Measurements from ENCODE around the gene SPATA16. TPM values are rescaled to one million over a fixed set of nuclear protein-coding genes. Genes with fewer than 3 reads are reported as not detected.
"Not testable (repeated sequence)": the region's sequence is repeated elsewhere in the genome, so short reads cannot be mapped to it uniquely, and the experiment has no call there.

SPATA16 gene
- total RNA-seq, 2 experiments from 2014 or later: not detected

- no peaks in the 10 kb centered on the region for H3K9me3 Mint-ChIP-seq
- CTCF ChIA-PET: no interaction called here
- H3K27me3 Mint-ChIP-seq (ENCODE audit: low read depth): no peaks in the 10 kb centered on the region
- H3K4me3 Mint-ChIP-seq: no peak overlapping the region
- DNase-seq: no peak
- H3K4me1 Mint-ChIP-seq (ENCODE audit: low read depth): no peaks in the 10 kb centered on the region
- H3K27ac Mint-ChIP-seq: no peak overlapping the region
- H3K36me3 Mint-ChIP-seq (ENCODE audit: low read depth): no peaks in the 10 kb centered on the region
- intact Hi-C loops (cut with micrococcal nuclease): loop anchor here (5.0 kb wide), 1 partner anchor 209 kb away; no protein-coding TSS in a partner anchor
Observed at GRCh38 chr3:173045770-173046382, 95.2 kb downstream of the SPATA16 start.

- H3K27me3 Mint-ChIP-seq (ENCODE audit: low read depth): no peaks in the 10 kb centered on the region
- H3K9me3 Mint-ChIP-seq: no peaks in the 10 kb centered on the region
- intact Hi-C loops (cut with micrococcal nuclease): loop anchor here (5.0 kb wide), 1 partner anchor 208 kb away; no protein-coding TSS in a partner anchor
- no peaks in the 10 kb centered on the region for H3K36me3 Mint-ChIP-seq (ENCODE audit: low read depth)
- H3K4me1 Mint-ChIP-seq (ENCODE audit: low read depth): no peaks in the 10 kb centered on the region
- CTCF ChIA-PET: no interaction called here
- no peak overlapping the region for H3K4me3 Mint-ChIP-seq
- DNase-seq: no peak
- H3K27ac Mint-ChIP-seq: no peak overlapping the region
Observed at GRCh38 chr3:173044998-173045397, 96.0 kb downstream of the SPATA16 start.

GRCh38 chr3:173043757-173044156 is 97.3 kb downstream of the SPATA16 start:
- no peaks in the 10 kb centered on the region for H3K27me3 Mint-ChIP-seq (ENCODE audit: low read depth)
- CTCF ChIA-PET: no interaction called here
- no peak overlapping the region for H3K27ac Mint-ChIP-seq
- H3K36me3 Mint-ChIP-seq (ENCODE audit: low read depth): no peaks in the 10 kb centered on the region
- no peaks in the 10 kb centered on the region for H3K9me3 Mint-ChIP-seq
- no peak overlapping the region for H3K4me3 Mint-ChIP-seq
- no peaks in the 10 kb centered on the region for H3K4me1 Mint-ChIP-seq (ENCODE audit: low read depth)
- DNase-seq: no peak
- intact Hi-C loops (cut with micrococcal nuclease): no loop called here

- H3K27ac Mint-ChIP-seq: no peak overlapping the region
Observed at GRCh38 chr3:173038484-173038871, 102.6 kb downstream of the SPATA16 start.

GRCh38 chr3:173037840-173038483 is 103.1 kb downstream of the SPATA16 start:
- intact Hi-C loops (cut with micrococcal nuclease): no loop called here
- Mint-ChIP-seq H3K36me3 (ENCODE audit: low read depth) (no peaks in the 10 kb centered on the region), H3K27me3 (ENCODE audit: low read depth) (no peaks in the 10 kb centered on the region), H3K27ac (no peak overlapping the region), H3K4me1 (ENCODE audit: low read depth) (no peaks in the 10 kb centered on the region), H3K4me3 (no peak overlapping the region), H3K9me3 (no peaks in the 10 kb centered on the region)
- CTCF ChIA-PET: no interaction called here
- no peak for DNase-seq

More at GRCh38 chr3:173038484-173038871, 102.6 kb downstream of the SPATA16 start:
- DNase-seq: no peak
- Mint-ChIP-seq H3K4me3 (no peak overlapping the region), H3K27me3 (ENCODE audit: low read depth) (no peaks in the 10 kb centered on the region), H3K4me1 (ENCODE audit: low read depth) (no peaks in the 10 kb centered on the region), H3K9me3 (no peaks in the 10 kb centered on the region), H3K36me3 (ENCODE audit: low read depth) (no peaks in the 10 kb centered on the region)
- CTCF ChIA-PET: no interaction called here
- intact Hi-C loops (cut with micrococcal nuclease): no loop called here

- no peak overlapping the region for H3K27ac Mint-ChIP-seq
- H3K36me3 Mint-ChIP-seq (ENCODE audit: low read depth): no peaks in the 10 kb centered on the region
- H3K4me3 Mint-ChIP-seq: no peak overlapping the region
- H3K4me1 Mint-ChIP-seq (ENCODE audit: low read depth): no peaks in the 10 kb centered on the region
- no peaks in the 10 kb centered on the region for H3K27me3 Mint-ChIP-seq (ENCODE audit: low read depth)
- no peak for DNase-seq
- CTCF ChIA-PET: interaction anchor here (0.6 kb wide), 1 partner anchor 10 kb away, joined by 4 read pairs; no protein-coding TSS in a partner anchor
- intact Hi-C loops (cut with micrococcal nuclease): no loop called here
- H3K9me3 Mint-ChIP-seq: no peaks in the 10 kb centered on the region
Observed at GRCh38 chr3:173030273-173030672, 110.8 kb downstream of the SPATA16 start.

- Mint-ChIP-seq H3K27me3 (ENCODE audit: low read depth) (no peaks in the 10 kb centered on the region), H3K4me3 (no peak overlapping the region), H3K27ac (no peak overlapping the region), H3K9me3 (no peaks in the 10 kb centered on the region), H3K36me3 (ENCODE audit: low read depth) (no peaks in the 10 kb centered on the region), H3K4me1 (ENCODE audit: low read depth) (no peaks in the 10 kb centered on the region)
- intact Hi-C loops (cut with micrococcal nuclease): no loop called here
- DNase-seq: no peak
- CTCF ChIA-PET: no interaction called here
Observed at GRCh38 chr3:173028351-173028750, 112.7 kb downstream of the SPATA16 start.

- intact Hi-C loops (cut with micrococcal nuclease): no loop called here
- Mint-ChIP-seq H3K9me3 (no peaks in the 10 kb centered on the region), H3K27me3 (ENCODE audit: low read depth) (no peaks in the 10 kb centered on the region), H3K27ac (no peak overlapping the region), H3K4me3 (no peak overlapping the region), H3K4me1 (ENCODE audit: low read depth) (no peaks in the 10 kb centered on the region), H3K36me3 (ENCODE audit: low read depth) (no peaks in the 10 kb centered on the region)
- CTCF ChIA-PET: no interaction called here
- no peak for DNase-seq
Observed at GRCh38 chr3:173027429-173027828, 113.6 kb downstream of the SPATA16 start.

- H3K36me3 Mint-ChIP-seq (ENCODE audit: low read depth): no peaks in the 10 kb centered on the region
- no peak for DNase-seq
- intact Hi-C loops (cut with micrococcal nuclease): no loop called here
- H3K27ac Mint-ChIP-seq: no peak overlapping the region
- no peak overlapping the region for H3K4me3 Mint-ChIP-seq
- H3K9me3 Mint-ChIP-seq: no peaks in the 10 kb centered on the region
- H3K4me1 Mint-ChIP-seq (ENCODE audit: low read depth): no peaks in the 10 kb centered on the region
- H3K27me3 Mint-ChIP-seq (ENCODE audit: low read depth): no peaks in the 10 kb centered on the region
- CTCF ChIA-PET: no interaction called here
Observed at GRCh38 chr3:173025941-173026340, 115.1 kb downstream of the SPATA16 start.

- Mint-ChIP-seq H3K9me3 (no peaks in the 10 kb centered on the region), H3K27ac (no peak overlapping the region), H3K27me3 (ENCODE audit: low read depth) (no peaks in the 10 kb centered on the region), H3K4me3 (no peak overlapping the region), H3K36me3 (ENCODE audit: low read depth) (no peaks in the 10 kb centered on the region), H3K4me1 (ENCODE audit: low read depth) (no peaks in the 10 kb centered on the region)
- CTCF ChIA-PET: no interaction called here
- intact Hi-C loops (cut with micrococcal nuclease): no loop called here
- DNase-seq: no peak
Observed at GRCh38 chr3:173021547-173022185, 119.4 kb downstream of the SPATA16 start.

GRCh38 chr3:173020128-173020527 is 120.9 kb downstream of the SPATA16 start:
- CTCF ChIA-PET; H3K9me3 Mint-ChIP-seq; intact Hi-C loops (cut with micrococcal nuclease); H3K4me1 Mint-ChIP-seq (ENCODE audit: low read depth); DNase-seq; H3K27me3 Mint-ChIP-seq (ENCODE audit: low read depth); H3K36me3 Mint-ChIP-seq (ENCODE audit: low read depth); H3K4me3 Mint-ChIP-seq; H3K27ac Mint-ChIP-seq: not testable (repeated sequence)

GRCh38 chr3:173019378-173019777 is 121.7 kb downstream of the SPATA16 start:
- H3K9me3 Mint-ChIP-seq: no peaks in the 10 kb centered on the region

GRCh38 chr3:173018758-173019157 is 122.3 kb downstream of the SPATA16 start:
- no peaks in the 10 kb centered on the region for H3K27me3 Mint-ChIP-seq (ENCODE audit: low read depth)
- intact Hi-C loops (cut with micrococcal nuclease): no loop called here

More at GRCh38 chr3:173019378-173019777, 121.7 kb downstream of the SPATA16 start:
- Mint-ChIP-seq H3K4me3 (no peak overlapping the region), H3K4me1 (ENCODE audit: low read depth) (no peaks in the 10 kb centered on the region), H3K27me3 (ENCODE audit: low read depth) (no peaks in the 10 kb centered on the region), H3K27ac (no peak overlapping the region), H3K36me3 (ENCODE audit: low read depth) (no peaks in the 10 kb centered on the region)
- no peak for DNase-seq
- CTCF ChIA-PET: no interaction called here
- intact Hi-C loops (cut with micrococcal nuclease): no loop called here

More at GRCh38 chr3:173018758-173019157, 122.3 kb downstream of the SPATA16 start:
- H3K9me3 Mint-ChIP-seq: no peaks in the 10 kb centered on the region
- DNase-seq: no peak
- CTCF ChIA-PET: no interaction called here
- no peak overlapping the region for H3K27ac Mint-ChIP-seq
- H3K4me3 Mint-ChIP-seq: no peak overlapping the region
- H3K4me1 Mint-ChIP-seq (ENCODE audit: low read depth): no peaks in the 10 kb centered on the region
- H3K36me3 Mint-ChIP-seq (ENCODE audit: low read depth): no peaks in the 10 kb centered on the region
